Central memory CD8-positive, alpha-beta T cell (primary cell): ENCODE data around the gene SCFD2.

Source experiments
- ATAC-seq: fragments of 150-1000 bp; cut with Tn5 transposase; replicated peaks from 2 replicates; pipeline ENCODE4 v1.10.0; 2022; ENCODE audit warnings: mild to moderate bottlenecking, moderate FRiP score, moderate number of reproducible peaks; ENCODE audit not compliant: poor library complexity, severe bottlenecking; ENCODE audit errors: extremely low read depth
- DNase-seq, 2 donors: peaks; one replicate each; pipeline ENCODE4 v3.0.0; 2021; ENCODE audit warnings: low spot score in 2 of 2
- H3K27ac Mint-ChIP-seq: one replicate; pipeline ENCODE4 v1.8.0; 2022; ENCODE audit warnings: low read depth, mild to moderate bottlenecking, moderate library complexity, mixed read lengths
- H3K27me3 Mint-ChIP-seq: one replicate; pipeline ENCODE4 v1.8.0; 2022; ENCODE audit warnings: mixed read lengths
- H3K36me3 Mint-ChIP-seq: one replicate; pipeline ENCODE4 v1.8.0; 2022; ENCODE audit warnings: mild to moderate bottlenecking, moderate library complexity, mixed read lengths; ENCODE audit not compliant: insufficient read depth
- H3K4me1 Mint-ChIP-seq: one replicate; pipeline ENCODE4 v1.8.0; 2022; ENCODE audit warnings: mixed read lengths
- H3K4me3 Mint-ChIP-seq: one replicate; pipeline ENCODE4 v1.8.0; 2022; ENCODE audit warnings: mild to moderate bottlenecking, moderate library complexity, mixed read lengths
- H3K9me3 Mint-ChIP-seq: one replicate; pipeline ENCODE4 v1.8.0; 2022; ENCODE audit warnings: mixed read lengths

Gene SCFD2

DNA sequence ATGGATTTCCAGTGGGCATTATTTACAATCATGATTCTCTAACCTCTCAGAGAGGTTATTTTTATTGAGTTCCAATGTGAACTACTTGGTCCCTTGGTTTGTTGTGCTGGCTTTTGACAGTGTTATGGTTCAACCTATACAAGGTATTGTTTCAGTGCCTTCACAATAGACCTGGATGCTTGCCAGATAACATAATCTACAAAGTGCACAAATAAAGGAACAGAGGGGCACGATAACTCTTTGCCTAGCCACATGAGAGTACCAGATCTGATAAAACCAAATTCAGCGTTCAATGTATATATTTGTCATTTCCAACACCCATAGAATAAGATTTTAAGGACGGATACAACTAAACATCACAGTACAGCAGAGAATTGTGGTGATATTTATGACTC is 382.9 kb downstream of the SCFD2 start:
- no peak overlapping the region for H3K4me3 Mint-ChIP-seq
- no peak for DNase-seq
- no peaks in the 10 kb centered on the region for H3K36me3 Mint-ChIP-seq
- no peaks in the 10 kb centered on the region for H3K4me1 Mint-ChIP-seq
- no peaks in the 10 kb centered on the region for H3K9me3 Mint-ChIP-seq
- ATAC-seq = no peak
- no peaks in the 10 kb centered on the region for H3K27me3 Mint-ChIP-seq
- H3K27ac Mint-ChIP-seq = no peak overlapping the region

DNA sequence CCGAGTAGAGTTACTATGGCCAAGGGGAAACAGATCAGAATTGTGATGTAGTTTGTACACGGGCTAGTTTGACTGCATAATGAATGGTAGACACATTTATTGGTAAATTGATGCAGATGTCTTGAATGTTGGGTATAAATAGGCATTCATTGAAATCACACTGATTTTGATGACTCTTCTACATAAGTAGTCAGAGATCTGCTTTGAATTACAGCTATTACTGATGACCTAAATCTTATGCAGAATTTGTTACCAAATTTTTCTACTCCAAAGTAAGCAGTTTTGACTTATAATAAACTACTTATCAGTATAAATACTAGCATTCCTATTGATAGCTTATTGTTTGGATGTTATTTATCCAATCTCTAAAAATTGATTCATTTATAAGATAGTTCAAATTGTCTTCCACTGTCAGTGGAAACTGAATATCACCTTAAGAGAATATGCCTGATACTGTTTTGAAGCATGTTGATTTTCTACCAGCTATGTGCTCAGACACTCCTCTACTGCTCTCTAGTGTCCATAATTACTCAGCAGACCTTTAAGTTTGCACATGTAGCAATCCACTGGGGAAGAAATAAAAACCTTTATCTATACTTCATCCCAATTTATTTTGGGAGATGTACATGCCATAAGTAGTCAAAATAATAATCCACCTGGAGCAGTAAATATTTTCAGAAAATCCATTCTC is 383.5 kb downstream of the SCFD2 start:
- Mint-ChIP-seq H3K36me3 (no peaks in the 10 kb centered on the region), H3K4me3 (no peak overlapping the region), H3K4me1 (no peaks in the 10 kb centered on the region), H3K27ac (no peak overlapping the region), H3K9me3 (no peaks in the 10 kb centered on the region), H3K27me3 (no peaks in the 10 kb centered on the region)
- DNase-seq (no peak), ATAC-seq (no peak)

DNA sequence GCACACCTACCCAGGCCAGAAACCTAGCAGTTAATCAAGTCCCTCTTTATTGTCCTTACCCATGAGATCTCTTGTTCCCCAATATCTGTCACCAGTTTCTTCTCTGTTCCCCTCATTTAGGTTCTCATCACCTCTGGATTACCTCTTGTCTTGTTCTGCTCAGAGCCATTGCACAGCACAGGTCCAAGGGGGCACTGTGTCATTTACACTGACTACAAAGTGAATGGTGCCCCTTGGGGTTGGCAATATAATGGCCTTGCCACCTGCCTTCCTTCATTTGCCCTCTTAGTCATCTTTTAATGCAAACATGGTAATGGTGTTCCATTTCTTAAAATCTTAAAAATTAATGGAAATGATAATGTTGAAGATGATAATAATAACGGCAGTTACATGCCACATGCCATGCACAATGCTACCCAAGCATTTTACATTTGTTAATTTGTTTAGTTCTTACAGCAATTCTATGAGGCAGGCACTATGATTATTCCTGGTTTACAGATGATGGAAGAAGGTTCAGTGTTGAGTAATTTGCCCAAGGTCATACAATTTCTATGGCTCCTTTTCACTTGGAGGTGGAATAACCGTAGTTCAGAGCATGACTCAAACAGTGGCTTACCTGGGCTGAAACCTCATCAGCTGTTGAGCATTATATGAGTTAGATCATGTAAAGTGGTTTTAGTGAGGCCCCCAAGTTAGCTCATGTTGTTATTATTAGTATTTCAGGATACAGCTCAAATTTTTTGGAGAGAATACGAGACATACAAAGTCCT is 385.9 kb downstream of the SCFD2 start:
- no peak overlapping the region for H3K27ac Mint-ChIP-seq
- no peak overlapping the region for H3K4me3 Mint-ChIP-seq
- no peak for DNase-seq
- no peaks in the 10 kb centered on the region for H3K9me3 Mint-ChIP-seq
- H3K27me3 Mint-ChIP-seq = no peaks in the 10 kb centered on the region
- no peaks in the 10 kb centered on the region for H3K4me1 Mint-ChIP-seq
- ATAC-seq = no peak
- H3K36me3 Mint-ChIP-seq = no peaks in the 10 kb centered on the region

DNA sequence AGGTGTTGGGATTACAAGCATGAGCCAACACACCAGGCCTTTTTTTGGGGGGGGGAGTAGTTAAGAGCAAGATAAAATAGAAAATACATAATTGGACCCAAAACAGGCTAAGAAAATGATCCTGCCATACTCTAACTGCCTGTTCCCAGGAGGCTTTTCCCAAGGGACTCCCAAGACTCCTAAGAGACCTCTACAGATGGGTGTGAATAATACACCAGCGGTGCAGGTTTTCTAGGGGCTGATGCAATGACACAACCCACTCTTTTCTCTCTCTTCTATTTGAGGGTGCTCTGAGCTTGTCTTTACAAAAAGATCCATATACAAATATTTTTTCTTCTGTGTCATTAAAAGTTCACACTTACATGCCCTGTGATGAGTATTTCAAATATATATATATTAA is 386.8 kb downstream of the SCFD2 start:
- no peak for DNase-seq
- H3K4me1 Mint-ChIP-seq = no peaks in the 10 kb centered on the region
- H3K27ac Mint-ChIP-seq = no peak overlapping the region
- H3K4me3 Mint-ChIP-seq = no peak overlapping the region
- no peaks in the 10 kb centered on the region for H3K36me3 Mint-ChIP-seq
- no peak for ATAC-seq
- no peaks in the 10 kb centered on the region for H3K9me3 Mint-ChIP-seq
- H3K27me3 Mint-ChIP-seq = no peaks in the 10 kb centered on the region

DNA sequence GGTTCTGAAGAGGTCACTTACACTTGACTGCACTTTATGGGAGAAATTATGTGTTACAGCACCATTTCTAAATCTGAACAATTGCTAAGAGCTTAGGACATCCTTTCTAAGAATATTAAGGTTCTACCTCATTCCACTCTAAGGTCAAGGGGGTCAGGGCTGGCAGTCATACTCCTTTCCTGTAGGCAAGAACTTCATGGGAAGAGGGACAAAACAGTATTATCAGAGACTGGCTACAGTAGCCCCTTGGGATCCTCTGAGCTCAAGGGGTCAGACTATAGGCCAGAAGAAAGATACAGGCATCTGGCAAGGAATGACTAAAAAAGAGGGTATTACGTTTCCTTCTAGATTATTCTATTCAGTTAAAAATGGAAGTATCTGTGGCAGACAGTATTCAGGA is 388.6 kb downstream of the SCFD2 start:
- no peak for ATAC-seq
- H3K9me3 Mint-ChIP-seq = no peaks in the 10 kb centered on the region
- no peak overlapping the region for H3K4me3 Mint-ChIP-seq
- H3K4me1 Mint-ChIP-seq = no peaks in the 10 kb centered on the region
- peaks cover 1% of the 10 kb centered on the region for H3K36me3 Mint-ChIP-seq
- H3K27ac Mint-ChIP-seq = no peak overlapping the region
- no peak for DNase-seq
- H3K27me3 Mint-ChIP-seq = no peaks in the 10 kb centered on the region

DNA sequence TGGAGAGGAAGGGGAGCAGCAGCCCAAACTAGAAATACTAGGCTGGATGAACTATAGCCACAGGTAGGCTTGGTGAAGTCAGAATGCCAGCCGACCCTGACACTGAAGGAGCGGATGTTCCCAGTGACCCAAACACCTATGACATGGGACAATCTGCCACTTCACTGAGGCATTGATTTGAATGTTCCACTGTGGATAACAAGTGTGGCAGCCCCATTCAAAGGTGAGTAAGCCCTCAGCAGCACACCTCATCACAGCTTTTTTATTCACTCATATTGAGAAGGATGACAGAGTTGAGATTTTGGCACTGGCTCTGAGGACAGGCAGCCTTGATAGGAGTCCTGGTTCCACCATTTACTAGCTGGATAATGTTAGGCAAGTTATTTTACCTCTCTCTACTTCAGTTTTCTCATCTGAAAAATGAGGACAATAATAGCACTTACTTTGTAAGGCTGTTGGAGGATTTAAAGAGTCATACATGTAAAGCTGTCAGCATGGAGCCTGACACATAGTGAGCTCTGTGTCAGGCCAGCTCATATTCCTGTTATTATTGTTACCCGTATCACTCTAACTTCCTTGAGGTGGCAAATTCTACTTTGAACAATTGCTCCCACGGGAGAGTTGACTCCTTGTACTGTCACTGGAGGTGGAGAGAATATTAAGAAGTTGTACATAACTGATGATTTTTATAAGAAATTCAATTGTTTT is 389.2 kb downstream of the SCFD2 start:
- H3K27ac Mint-ChIP-seq = no peak overlapping the region
- no peaks in the 10 kb centered on the region for H3K9me3 Mint-ChIP-seq
- DNase-seq (no peak), ATAC-seq (no peak)
- H3K4me3 Mint-ChIP-seq = no peak overlapping the region
- peaks cover 1% of the 10 kb centered on the region for H3K36me3 Mint-ChIP-seq
- no peaks in the 10 kb centered on the region for H3K4me1 Mint-ChIP-seq
- no peaks in the 10 kb centered on the region for H3K27me3 Mint-ChIP-seq

DNA sequence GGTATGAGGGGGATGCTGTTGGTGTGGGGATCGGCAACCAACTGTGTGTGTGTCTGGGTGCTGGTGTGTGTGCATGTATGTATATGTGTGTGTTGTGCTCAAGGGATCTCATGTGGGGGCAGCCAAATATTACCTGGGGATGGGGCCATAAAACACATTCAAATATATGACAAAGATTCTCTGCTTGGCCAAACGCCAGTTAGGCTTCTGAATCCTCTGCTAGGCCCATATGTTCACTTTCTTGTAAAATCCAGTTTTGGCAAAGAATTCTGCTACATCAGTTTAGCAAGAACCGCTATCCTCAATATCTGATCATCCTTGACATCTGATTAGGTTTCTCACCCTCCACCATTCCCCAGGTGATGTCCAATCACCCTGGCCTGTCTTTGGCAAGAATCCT is 397.2 kb downstream of the SCFD2 start:
- ATAC-seq = no peak
- Mint-ChIP-seq H3K9me3 (no peaks in the 10 kb centered on the region), H3K27ac (no peak overlapping the region), H3K36me3 (peaks cover 4% of the 10 kb centered on the region), H3K27me3 (no peaks in the 10 kb centered on the region), H3K4me1 (no peaks in the 10 kb centered on the region), H3K4me3 (no peak overlapping the region)
- DNase-seq = no peak

DNA sequence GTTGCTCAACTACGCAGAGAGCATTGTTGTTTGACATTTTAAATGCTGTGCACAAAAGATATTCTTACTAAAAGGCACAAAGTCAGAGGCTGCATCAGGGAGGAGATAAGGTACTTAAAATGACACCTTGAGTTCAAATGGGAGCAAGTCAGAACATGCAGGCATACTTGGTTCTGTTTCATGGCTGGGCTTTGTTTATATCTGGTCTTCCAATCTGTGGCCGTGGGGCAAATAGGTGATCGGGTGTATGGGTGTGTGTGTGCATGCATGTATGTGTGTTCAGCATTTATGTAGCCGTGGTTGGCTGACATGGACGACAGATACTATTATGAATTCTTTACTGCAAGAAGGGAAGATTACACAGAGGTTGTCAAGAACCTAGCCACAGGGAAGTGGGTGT is 397.6 kb downstream of the SCFD2 start:
- Mint-ChIP-seq H3K9me3 (no peaks in the 10 kb centered on the region), H3K4me1 (no peaks in the 10 kb centered on the region), H3K27me3 (no peaks in the 10 kb centered on the region), H3K36me3 (peaks cover 3% of the 10 kb centered on the region), H3K4me3 (no peak overlapping the region), H3K27ac (no peak overlapping the region)
- no peak for DNase-seq
- no peak for ATAC-seq

DNA sequence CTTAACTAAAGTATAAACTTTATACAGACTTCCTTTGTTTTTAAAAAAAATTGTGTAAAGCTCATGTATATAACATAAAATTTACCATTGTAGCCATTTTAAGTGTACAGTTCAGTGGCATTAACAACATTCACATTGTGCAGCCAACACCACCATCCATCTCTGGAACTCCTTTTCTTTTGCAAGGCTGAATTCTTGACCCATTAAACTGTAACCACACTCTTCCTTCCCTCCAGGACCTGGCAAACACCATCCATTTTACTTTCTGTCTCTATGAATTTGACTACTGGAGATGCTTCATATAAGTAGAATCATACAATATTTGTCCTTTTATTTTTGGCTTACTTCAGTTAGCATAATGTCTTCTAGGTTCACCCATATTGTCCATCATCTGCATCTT is 399.1 kb downstream of the SCFD2 start:
- ATAC-seq = no peak
- Mint-ChIP-seq H3K36me3 (peaks cover 3% of the 10 kb centered on the region), H3K4me1 (no peaks in the 10 kb centered on the region), H3K27ac (no peak overlapping the region), H3K9me3 (no peaks in the 10 kb centered on the region), H3K27me3 (no peaks in the 10 kb centered on the region), H3K4me3 (no peak overlapping the region)
- DNase-seq = no peak

DNA sequence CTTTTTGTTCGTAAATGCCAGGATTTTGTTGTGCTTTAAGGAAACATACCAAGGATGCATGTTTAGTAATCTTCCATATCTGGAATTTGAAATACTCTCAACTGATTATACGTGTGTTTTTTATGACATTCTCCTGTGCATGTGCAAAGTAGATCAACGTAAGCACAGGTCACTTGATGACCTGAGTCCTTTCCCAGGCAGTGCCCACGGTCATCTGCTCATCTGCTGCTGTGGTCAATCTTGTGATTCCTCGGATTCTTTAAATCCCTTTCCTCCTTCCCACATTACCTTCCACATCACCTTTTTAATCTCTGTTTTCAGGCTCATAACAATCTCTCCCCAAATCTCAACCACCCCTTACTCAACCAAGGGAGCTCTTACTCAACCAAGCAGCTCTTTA is 399.7 kb downstream of the SCFD2 start:
- no peak for DNase-seq
- Mint-ChIP-seq H3K4me1 (no peaks in the 10 kb centered on the region), H3K27ac (no peak overlapping the region), H3K27me3 (no peaks in the 10 kb centered on the region), H3K9me3 (no peaks in the 10 kb centered on the region), H3K4me3 (no peak overlapping the region), H3K36me3 (peaks cover 3% of the 10 kb centered on the region)
- no peak for ATAC-seq

DNA sequence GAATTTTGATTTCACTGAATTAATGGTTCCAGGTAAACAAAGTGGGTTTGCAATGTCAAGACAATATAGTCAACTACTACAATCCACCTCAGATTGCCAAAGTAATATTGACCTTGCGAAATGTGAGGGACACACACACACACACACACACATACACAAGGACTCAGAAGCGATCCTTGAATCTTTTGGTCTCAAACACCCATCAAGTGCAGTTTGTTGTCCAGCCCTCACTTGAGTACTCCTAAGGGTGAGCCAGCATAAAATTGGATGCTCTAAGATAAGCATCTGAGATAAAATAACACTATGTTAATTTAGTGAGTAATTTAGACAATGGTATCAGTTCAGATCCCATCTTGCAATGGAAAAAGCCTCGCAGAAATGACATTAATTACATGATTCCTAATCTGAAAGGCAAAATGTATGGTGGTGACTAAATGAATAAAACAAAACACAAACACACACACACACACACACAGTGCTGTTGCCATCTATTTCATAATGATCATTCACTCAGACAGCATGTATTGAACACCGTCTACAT is 401.2 kb downstream of the SCFD2 start:
- ATAC-seq = no peak
- DNase-seq = no peak
- Mint-ChIP-seq H3K36me3 (peaks cover 3% of the 10 kb centered on the region), H3K9me3 (no peaks in the 10 kb centered on the region), H3K4me1 (no peaks in the 10 kb centered on the region), H3K27me3 (no peaks in the 10 kb centered on the region), H3K27ac (no peak overlapping the region), H3K4me3 (no peak overlapping the region)

DNA sequence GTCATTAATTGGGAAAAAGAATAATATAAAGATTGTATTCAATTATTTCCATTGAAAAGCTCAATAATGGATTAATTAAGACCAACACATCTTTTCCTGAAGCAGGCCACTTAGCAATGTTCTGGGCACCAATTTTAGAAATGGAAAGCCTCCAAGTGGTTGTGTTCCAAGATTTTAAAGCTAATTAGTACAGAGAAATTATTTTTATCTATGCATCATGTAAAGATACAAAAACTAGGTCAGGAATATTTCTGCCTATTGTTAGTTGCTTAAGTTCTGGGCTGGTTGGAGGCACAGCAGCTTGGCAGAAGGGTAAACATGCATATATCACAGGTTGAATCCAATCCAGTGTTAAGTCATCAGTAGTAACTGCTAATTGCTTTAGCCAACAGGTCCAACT is 401.9 kb downstream of the SCFD2 start:
- DNase-seq (no peak), ATAC-seq (no peak)
- Mint-ChIP-seq H3K27ac (no peak overlapping the region), H3K4me3 (no peak overlapping the region), H3K4me1 (no peaks in the 10 kb centered on the region), H3K9me3 (no peaks in the 10 kb centered on the region), H3K36me3 (peaks cover 3% of the 10 kb centered on the region), H3K27me3 (no peaks in the 10 kb centered on the region)

DNA sequence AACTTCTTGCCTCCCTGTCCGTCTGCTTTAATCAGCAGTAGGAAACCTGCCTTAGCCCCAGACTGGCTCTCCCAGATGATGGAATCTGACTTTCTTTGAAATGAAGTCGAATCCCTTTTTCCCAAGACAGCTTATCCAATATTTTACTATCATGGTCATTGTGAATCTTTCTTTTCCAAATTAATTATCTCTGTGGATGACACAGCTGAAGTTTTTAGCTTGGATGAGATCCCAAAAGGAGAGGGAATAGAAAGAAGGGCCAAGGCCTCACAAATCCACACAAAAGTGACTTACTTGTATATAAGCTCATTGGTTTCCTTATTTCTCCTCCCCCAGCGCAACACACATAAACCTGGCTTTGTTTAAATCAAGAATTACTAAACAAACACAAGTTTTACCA is 403.1 kb downstream of the SCFD2 start:
- no peaks in the 10 kb centered on the region for H3K4me1 Mint-ChIP-seq
- no peak overlapping the region for H3K27ac Mint-ChIP-seq
- H3K27me3 Mint-ChIP-seq = no peaks in the 10 kb centered on the region
- H3K9me3 Mint-ChIP-seq = no peaks in the 10 kb centered on the region
- DNase-seq (no peak), ATAC-seq (no peak)
- peaks cover 3% of the 10 kb centered on the region for H3K36me3 Mint-ChIP-seq
- no peak overlapping the region for H3K4me3 Mint-ChIP-seq
